Neural cell (in vitro differentiated cells): ENCODE measurements around the gene UBE2O.

ENCODE experiments used
- EP300 ChIP-seq: fragments of 450-650 bp; conservative IDR thresholded peaks from 2 replicates; pipeline ENCODE4 v1.6.1; 2014; ENCODE audit warnings: antibody characterized with exemption, mild to moderate bottlenecking, moderate library complexity; ENCODE audit not compliant: poor library complexity, severe bottlenecking
- POLR2AphosphoS5 ChIP-seq: IDR thresholded peaks from 2 replicates; pipeline ENCODE4 v1.6.1; 2012

DNA sequence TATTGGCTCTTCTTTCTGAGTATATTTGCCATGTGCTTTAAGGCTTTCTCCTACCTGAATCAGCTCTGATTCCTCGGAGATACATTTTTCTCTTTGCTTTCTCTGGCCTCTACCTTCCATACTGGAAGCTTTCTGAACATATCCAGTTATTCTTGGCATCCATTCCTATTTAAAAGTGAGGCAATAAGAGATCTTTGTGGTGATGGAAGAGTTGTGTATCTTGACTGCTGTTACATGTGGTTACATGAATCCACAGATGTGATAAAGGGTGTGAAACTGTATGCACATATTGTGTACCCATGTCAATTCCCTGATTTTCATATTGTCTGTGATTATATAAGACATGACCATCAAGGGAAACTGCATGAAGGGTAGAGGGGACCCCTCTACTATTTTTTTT lies 24.4 kb downstream of the UBE2O start:
- no peak for TF ChIP-seq POLR2AphosphoS5
- TF ChIP-seq EP300: no peak
